GM21360 (cell line): ENCODE results near the gene FHIT.

ENCODE experiments used
- ATAC-seq: cut with Tn5 transposase; IDR thresholded peaks from one replicate; pipeline ENCODE4 v1.9.1; 2021; ENCODE audit warnings: mild to moderate bottlenecking, moderate library complexity; ENCODE audit not compliant: unreplicated experiment

FHIT gene

GRCh38 chr3:60153221-60153999 lies 1097.8 kb downstream of the FHIT start:
- no peak for ATAC-seq

- ATAC-seq, result no peak
Measured at GRCh38 chr3:60149501-60149900, 1101.8 kb downstream of the FHIT start.

DNA sequence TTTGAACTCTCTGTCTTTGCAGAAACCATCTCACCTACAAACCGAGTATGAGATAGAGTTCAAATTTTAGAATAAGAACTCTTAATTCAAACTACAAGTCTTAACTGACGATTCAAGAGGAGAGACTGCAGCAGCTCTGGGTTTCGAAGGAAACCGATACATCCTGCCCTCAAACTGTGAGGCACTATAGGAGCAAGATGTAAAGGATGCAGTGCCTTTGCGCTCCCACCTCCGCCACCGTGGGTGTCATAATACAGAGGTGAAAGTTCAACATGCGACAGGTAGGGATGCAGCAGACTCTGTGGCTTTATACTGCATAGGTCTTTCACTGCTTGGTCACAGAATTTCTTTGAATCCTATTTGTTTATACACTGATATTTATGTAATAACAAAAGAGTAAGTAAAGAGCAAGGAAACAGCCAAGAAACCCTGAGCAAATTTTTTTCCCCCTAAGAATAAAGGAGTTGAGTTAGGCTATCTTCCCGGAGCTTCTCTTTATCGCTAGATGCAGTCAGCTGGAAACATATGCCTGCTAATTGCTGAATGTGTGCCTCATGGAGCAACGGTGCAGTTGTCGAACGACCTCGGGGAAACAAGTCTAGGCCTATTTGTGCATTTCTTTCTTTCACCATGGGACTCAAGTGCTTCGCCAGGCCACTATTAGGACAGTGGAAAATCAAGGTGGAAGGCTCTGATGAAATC lies 1103.9 kb downstream of the FHIT start:
- no peak for ATAC-seq

DNA sequence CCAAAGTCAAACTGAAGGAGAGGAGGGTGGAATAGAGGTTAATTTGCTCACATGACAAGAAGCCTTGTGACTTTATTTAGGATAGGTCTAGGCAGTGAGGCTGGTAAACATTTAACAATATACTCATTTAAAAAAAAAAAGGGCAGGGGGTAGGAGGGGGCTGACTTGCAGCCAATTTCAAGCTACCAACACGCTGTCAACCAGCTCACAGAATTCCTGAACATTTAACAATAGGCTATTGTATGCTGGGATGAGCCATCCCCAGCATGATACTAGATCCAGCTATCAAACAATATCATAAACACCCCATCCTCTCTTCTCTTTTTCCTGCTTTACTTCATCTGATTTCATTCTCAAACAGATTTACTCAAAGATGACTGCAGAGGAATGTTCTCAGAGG lies 1105.1 kb downstream of the FHIT start:
- no peak for ATAC-seq

GRCh38 chr3:60144071-60144470 lies 1107.2 kb downstream of the FHIT start:
- ATAC-seq, result no peak

DNA sequence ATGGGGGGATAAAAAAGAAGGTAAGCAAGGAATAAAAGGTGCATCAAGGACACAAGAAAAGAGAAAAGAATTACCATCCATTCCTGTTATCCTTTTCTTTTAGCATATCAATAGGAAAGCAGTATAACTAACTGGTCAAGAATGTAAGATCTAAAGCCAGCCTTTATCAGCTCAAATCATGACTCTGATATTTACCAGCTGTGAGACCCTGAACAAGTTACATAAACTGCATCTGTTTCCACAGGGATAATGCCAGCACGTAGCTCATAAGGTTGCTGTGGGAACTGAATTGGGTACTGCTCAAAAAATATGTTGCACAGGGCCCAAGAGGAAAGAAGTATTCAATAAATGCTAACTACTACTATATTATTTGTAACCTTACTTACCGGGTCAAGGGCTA lies 1109.2 kb downstream of the FHIT start:
- ATAC-seq, result no peak

DNA sequence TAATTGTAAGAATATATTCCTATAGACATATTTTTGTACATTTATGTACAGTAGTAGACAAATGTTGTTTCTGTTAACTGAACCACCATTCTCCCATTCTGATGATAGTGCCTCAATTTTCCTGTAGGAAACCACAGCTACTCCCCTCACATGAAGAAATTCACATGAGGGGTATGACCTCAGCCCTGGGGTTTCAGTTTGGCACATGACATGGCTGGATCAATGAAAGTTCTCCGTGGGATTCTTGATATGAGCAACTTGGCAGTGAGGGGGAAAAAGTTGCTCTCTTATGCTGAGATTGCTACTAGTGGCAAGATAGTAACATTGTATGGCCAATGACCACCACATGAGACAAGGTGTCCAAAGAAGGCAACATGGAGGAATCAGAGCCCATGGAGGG lies 1111.1 kb downstream of the FHIT start:
- ATAC-seq, result no peak

- no peak for ATAC-seq
Measured at GRCh38 chr3:60136601-60137000, 1114.7 kb downstream of the FHIT start.

DNA sequence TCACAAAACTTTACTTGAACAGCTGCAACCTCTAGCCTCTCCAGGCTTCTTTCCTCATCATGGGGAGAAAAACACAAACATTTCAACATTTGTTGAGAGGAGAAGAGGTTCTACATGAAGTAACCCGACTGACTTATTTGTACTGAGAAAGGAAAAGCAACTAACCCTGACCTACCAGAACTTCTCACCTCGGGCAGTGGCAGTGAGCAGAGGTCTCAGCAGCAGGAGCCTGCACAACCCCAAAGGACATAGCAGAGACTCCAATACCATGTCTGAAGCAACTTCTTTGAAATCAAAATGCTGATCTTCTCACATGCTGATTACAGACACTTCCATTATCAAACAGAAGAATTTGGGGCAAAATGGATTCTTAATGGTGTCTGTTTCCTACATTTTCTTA lies 1115.8 kb downstream of the FHIT start:
- no peak for ATAC-seq

GRCh38 chr3:60133269-60134162 lies 1117.7 kb downstream of the FHIT start:
- ATAC-seq, result no peak

- ATAC-seq, result no peak
Measured at GRCh38 chr3:60131618-60132017, 1119.6 kb downstream of the FHIT start.

DNA sequence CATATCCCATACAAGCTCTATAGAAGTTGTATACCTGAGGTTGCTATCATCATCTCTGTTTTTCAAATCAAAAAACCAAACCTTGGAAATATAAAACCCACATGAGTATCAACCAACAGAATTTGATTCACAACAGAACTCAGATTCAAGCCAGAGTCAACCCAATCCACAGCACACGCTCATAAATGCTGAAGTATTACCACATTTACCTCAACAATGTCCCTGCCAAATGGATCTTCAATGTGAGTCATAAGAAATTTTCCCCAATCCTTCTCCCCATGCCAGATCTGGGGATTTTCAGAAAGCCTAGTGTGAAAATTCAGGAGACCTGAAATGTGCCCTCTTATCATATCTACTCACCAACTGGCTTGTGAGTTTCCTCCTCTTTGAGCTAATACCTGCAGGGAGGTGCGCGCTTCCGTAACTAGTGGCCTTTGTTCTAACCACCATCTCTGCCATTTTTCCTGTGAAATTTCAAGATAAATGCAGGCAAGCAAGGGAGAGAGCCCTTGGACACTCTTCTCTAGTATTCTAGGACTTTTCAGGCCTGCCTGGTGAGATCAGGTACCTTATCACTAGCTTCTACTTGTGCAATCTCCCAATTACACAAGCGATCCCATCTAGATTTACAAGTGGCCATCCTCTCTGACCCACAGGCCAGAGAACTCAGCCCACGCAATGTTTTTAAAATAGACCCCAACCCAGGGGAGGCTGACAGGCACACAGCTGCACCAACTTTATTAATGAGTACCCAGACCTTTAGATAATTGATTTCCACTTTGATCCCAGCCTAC lies 1124.5 kb downstream of the FHIT start:
- ATAC-seq, result no peak

DNA sequence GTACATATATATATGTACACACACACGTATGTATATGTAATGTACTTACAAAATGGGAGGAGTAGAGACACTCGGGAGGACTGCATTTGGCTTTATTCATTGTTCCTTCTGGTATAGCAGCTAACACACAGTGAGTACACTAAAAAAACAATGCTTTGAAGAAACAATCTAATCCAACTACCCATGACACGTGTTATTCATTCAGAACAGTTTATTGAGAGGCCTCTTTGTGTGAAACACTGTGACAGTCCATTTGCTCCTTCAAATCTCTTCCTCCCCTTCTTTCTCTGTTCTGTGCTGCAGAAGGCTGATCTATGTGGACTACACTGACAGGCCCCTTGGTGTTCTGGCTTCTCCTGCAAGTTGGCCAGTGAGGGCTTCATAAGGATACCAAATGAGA lies 1125.6 kb downstream of the FHIT start:
- ATAC-seq, result no peak

DNA sequence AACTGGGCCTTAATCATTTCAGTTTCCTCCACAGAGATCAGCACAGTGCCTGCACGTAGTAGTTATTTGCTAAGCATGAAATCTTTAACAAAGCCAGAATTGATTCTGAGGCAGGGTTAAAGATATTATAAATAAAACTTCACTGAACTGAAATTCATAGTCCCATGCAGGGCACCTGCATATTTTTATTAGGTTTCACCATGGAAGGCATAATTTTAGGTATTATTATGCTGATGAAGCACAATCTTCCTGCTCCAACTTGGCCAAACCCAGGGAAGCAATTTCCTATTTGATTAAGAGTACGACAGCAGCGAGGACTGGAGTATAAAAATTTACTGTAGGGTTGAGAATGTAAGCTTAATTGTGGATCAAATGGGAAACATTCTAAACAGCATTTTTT lies 1131.0 kb downstream of the FHIT start:
- no peak for ATAC-seq

- no peak for ATAC-seq
Measured at GRCh38 chr3:60114191-60114590, 1137.1 kb downstream of the FHIT start.

GRCh38 chr3:60107275-60107674 lies 1144.0 kb downstream of the FHIT start:
- ATAC-seq, result no peak

DNA sequence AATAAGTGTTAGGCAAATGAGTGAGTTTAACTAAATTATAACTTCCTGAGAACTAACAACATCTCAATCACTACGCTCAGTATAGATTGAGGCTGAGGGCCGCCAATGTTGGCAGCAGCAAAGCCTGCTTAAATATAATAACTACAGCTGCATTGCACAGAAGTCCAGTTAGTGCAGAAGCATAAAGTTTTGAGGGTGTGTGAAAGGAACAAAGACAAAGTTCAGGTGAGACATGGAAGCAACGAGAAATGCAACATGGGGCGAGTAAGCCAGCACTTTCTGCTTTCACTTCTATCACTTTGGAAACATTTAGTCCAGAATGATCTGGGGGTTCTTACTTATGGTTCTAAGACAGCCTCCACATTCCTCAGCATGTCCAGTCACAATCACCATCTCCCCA lies 1149.1 kb downstream of the FHIT start:
- no peak for ATAC-seq

- no peak for ATAC-seq
Measured at GRCh38 chr3:60101621-60102020, 1149.6 kb downstream of the FHIT start.

- ATAC-seq, result no peak
Measured at GRCh38 chr3:60096403-60096802, 1154.8 kb downstream of the FHIT start.

DNA sequence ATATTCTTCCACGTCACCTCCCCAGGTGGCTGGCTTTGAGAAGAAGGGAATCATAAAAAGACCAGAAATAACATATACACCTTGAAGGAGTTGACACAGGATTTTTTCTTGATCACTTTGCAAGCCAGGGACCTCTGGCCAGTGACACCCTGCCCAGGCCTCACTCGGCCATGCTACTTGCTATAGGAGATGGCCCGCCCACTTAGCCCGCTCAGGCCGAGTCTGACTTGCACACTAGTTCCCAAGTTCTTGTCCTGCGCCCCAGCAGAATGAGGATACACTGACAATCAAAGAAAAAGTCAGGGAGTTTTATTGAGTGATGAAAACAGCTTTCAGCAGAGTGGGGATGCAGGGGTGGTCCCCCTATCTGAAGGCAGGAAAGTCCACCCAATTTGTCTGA lies 1155.3 kb downstream of the FHIT start:
- ATAC-seq, result no peak

DNA sequence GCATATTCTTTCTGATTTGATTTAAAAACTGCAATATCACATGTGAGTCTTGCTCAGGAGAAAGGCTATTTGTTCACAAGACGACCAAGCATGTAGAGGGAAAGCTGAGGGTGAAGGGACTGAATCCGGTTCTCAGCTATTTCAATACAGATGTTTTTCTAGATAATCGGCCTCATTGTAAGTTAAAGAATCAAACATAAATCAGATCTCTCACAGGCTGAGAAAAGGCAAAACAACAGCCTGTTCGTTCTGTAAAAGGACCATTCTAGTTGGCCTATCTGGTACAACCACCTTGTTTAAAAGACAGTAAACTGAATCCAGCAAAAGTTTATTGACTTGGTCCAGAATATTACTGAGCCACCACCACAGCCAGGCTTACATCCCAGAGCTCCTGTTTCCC lies 1155.7 kb downstream of the FHIT start:
- ATAC-seq, result no peak
